OCI-LY1 (cell line): ENCODE results near the gene TEPSIN.

ENCODE experiments used
- H2AFZ ChIP-seq: fragments of 200-600 bp; sonication (generic), shearing (Covaris generic); 2 replicates; pipeline ENCODE4 v1.6.0; 2014; ENCODE audit warnings: antibody characterized with exemption, mild to moderate bottlenecking, low read length
- H3F3A ChIP-seq: fragments of 200-600 bp; sonication (generic), shearing (Covaris generic); 2 replicates; pipeline ENCODE4 v1.6.0; 2014; ENCODE audit warnings: mild to moderate bottlenecking, antibody characterized with exemption, low read length, moderate library complexity; ENCODE audit not compliant: insufficient read depth
- H3K27ac ChIP-seq: fragments of 200-600 bp; sonication (generic); 2 replicates; pipeline ENCODE4 v1.5.1; 2014; ENCODE audit warnings: low read length, mixed run types, mild to moderate bottlenecking, low read depth; ENCODE audit not compliant: poor library complexity, severe bottlenecking
- H3K27me3 ChIP-seq: fragments of 200-600 bp; sonication (generic); 2 replicates; pipeline ENCODE4 v1.6.0; 2014; ENCODE audit warnings: antibody characterized with exemption, mild to moderate bottlenecking, low read length, moderate library complexity; ENCODE audit not compliant: insufficient read depth
- H3K36me3 ChIP-seq: fragments of 200-600 bp; sonication (generic); 2 replicates; pipeline ENCODE4 v1.6.1; 2014; ENCODE audit warnings: mild to moderate bottlenecking, antibody characterized with exemption, low read length, moderate library complexity, mixed read lengths; ENCODE audit not compliant: insufficient read depth
- H3K4me1 ChIP-seq: fragments of 200-600 bp; sonication (generic); 2 replicates; pipeline ENCODE4 v1.5.1; 2014; ENCODE audit warnings: mild to moderate bottlenecking, low read length, moderate library complexity; ENCODE audit not compliant: insufficient read depth, severe bottlenecking
- H3K4me2 ChIP-seq: fragments of 200-600 bp; sonication (generic), shearing (Covaris generic); 2 replicates; pipeline ENCODE4 v1.6.1; 2014; ENCODE audit warnings: low read length
- H3K4me3 ChIP-seq: fragments of 200-600 bp; sonication (generic); 2 replicates; pipeline ENCODE4 v1.5.1; 2014; ENCODE audit warnings: low read length, low read depth, mild to moderate bottlenecking, mixed read lengths; ENCODE audit not compliant: poor library complexity, severe bottlenecking
- H3K79me2 ChIP-seq: fragments of 200-600 bp; shearing (Covaris generic); 2 replicates; pipeline ENCODE4 v1.6.1; 2016; ENCODE audit warnings: mixed run types, low read length, mixed read lengths; ENCODE audit not compliant: insufficient read depth
- H3K9ac ChIP-seq: fragments of 200-600 bp; sonication (generic), shearing (Covaris generic); 2 replicates; pipeline ENCODE4 v1.6.1; 2014; ENCODE audit warnings: mild to moderate bottlenecking, low read length, mixed read lengths
- H3K9me2 ChIP-seq: fragments of 200-600 bp; sonication (generic), shearing (Covaris generic); 2 replicates; pipeline ENCODE4 v1.6.1; 2014; ENCODE audit warnings: low read depth, mild to moderate bottlenecking, low read length, mixed read lengths
- H3K9me3 ChIP-seq: fragments of 200-600 bp; shearing (Covaris generic); 2 replicates; pipeline ENCODE4 v1.6.1; 2014; ENCODE audit warnings: low read length, mixed read lengths
- H4K20me1 ChIP-seq: fragments of 200-600 bp; sonication (generic), shearing (Covaris generic); 2 replicates; pipeline ENCODE4 v1.6.0; 2016; ENCODE audit warnings: mild to moderate bottlenecking, low read length; ENCODE audit not compliant: insufficient read depth
- CTCF ChIP-seq: fragments of 200-600 bp; sonication (generic), shearing (Covaris generic); IDR thresholded peaks from 2 replicates; pipeline ENCODE4 v1.5.1; 2017; ENCODE audit warnings: mild to moderate bottlenecking, antibody characterized with exemption, low read length, moderate library complexity, mixed read lengths
- EZH2 ChIP-seq: fragments of 200-600 bp; sonication (generic), shearing (Covaris generic); IDR thresholded peaks from 2 replicates; pipeline ENCODE4 v1.8.0; 2017; ENCODE audit warnings: borderline replicate concordance, mixed run types, mild to moderate bottlenecking, antibody characterized with exemption, low read length, moderate library complexity, mixed read lengths

TEPSIN gene

GRCh38 chr17:81270279-81270678 lies 31.4 kb upstream of the TEPSIN start:
- Histone ChIP-seq H3K27me3 (no peaks in the 10 kb centered on the region), H3K36me3 (peaks cover 75% of the 10 kb centered on the region), H3K9ac (no peak overlapping the region), H3K9me2 (no peaks in the 10 kb centered on the region), H3K4me2 (no peak overlapping the region), H3F3A (no peaks in the 10 kb centered on the region), H2AFZ (no peak overlapping the region), H3K4me1 (no peaks in the 10 kb centered on the region), H3K79me2 (no peaks in the 10 kb centered on the region), H4K20me1 (no peaks in the 10 kb centered on the region), H3K9me3 (no peaks in the 10 kb centered on the region), H3K4me3 (no peak overlapping the region), H3K27ac (no peak overlapping the region)
- TF ChIP-seq EZH2 (no peak), CTCF (no peak)

- H3K9ac ChIP-seq, result no peak overlapping the region
Observed at GRCh38 chr17:81267390-81268067, 28.7 kb upstream of the TEPSIN start.

GRCh38 chr17:81265576-81265975 lies 26.7 kb upstream of the TEPSIN start:
- no peak overlapping the region for H2AFZ ChIP-seq
- no peaks in the 10 kb centered on the region for H3K27me3 ChIP-seq
- H3K9me3 ChIP-seq, result no peaks in the 10 kb centered on the region
- no peaks in the 10 kb centered on the region for H3F3A ChIP-seq
- H3K79me2 ChIP-seq, result no peaks in the 10 kb centered on the region
- no peak overlapping the region for H3K27ac ChIP-seq
- H3K9me2 ChIP-seq, result no peaks in the 10 kb centered on the region
- H3K9ac ChIP-seq, result no peak overlapping the region
- no peak overlapping the region for H3K4me3 ChIP-seq
- H3K4me1 ChIP-seq, result no peaks in the 10 kb centered on the region
- TF ChIP-seq CTCF (no peak), EZH2 (no peak)
- H4K20me1 ChIP-seq, result no peaks in the 10 kb centered on the region
- H3K36me3 ChIP-seq, result peaks cover 46% of the 10 kb centered on the region
- H3K4me2 ChIP-seq, result no peak overlapping the region

More at GRCh38 chr17:81267390-81268067, 28.7 kb upstream of the TEPSIN start:
- Histone ChIP-seq H3K4me3 (no peak overlapping the region), H3K4me2 (no peak overlapping the region), H2AFZ (no peak overlapping the region), H3K27ac (no peak overlapping the region), H3K4me1 (no peaks in the 10 kb centered on the region), H3F3A (no peaks in the 10 kb centered on the region), H3K9me2 (no peaks in the 10 kb centered on the region), H3K36me3 (peaks cover 49% of the 10 kb centered on the region), H3K27me3 (no peaks in the 10 kb centered on the region), H3K79me2 (no peaks in the 10 kb centered on the region), H3K9me3 (no peaks in the 10 kb centered on the region), H4K20me1 (no peaks in the 10 kb centered on the region)
- TF ChIP-seq EZH2, result no peak
- no peak for TF ChIP-seq CTCF
